ENCODE results near the gene HIPK2.
A peak's percentile ranks its signal among the peaks of the same experiment; 100 is the strongest.

Gene HIPK2

DNA sequence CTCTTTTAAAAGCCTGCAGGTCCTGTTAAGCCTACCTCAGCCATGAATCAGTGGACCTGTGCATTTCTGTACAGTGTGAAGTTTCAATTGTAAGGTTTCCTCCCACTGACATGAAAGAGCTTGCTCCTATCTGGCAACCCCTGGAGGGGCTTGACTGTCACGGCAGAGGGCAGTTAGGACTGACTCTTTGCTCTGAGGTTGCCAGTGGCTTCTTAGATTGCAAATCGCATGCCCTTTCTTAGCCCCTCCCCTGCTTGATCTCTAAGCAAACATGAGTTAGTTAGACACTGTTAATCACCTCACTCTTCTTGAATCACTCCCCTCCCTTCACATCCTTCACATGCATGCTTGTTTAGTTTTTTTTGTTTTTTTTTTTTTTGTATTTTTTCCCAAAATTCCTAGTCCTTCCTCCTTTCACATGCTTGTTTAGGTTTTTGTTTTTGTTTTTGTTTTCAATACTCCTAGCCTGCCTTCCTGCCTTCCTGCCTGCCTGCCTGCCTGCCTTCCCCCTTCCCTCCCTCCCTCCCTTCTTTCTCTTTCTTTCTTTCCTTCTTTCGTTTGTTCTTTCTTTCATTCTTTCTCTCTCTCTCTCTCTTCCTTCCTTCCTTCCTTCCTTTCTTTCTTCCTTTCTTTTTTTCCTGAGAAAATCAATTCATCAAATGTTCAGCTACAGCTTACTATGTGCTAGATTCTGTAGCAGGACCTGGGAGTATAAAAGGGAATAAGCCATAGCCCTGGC, 6.0 kb upstream of the HIPK2 start:
- no peaks in the 10 kb centered on the region for H3K9me3 ChIP-seq (ENCODE audit: control insufficient read depth in 2 of 2, low read length in 2 of 2)
- no peak overlapping the region for H3K9ac ChIP-seq (ENCODE audit: low read length in 2 of 2)
- peaks cover 1% of the 10 kb centered on the region for H3K4me1 ChIP-seq (ENCODE audit: control insufficient read depth, insufficient read depth, low read length)
- no peak overlapping the region for H3K4me3 ChIP-seq (ENCODE audit: low read length in 2 of 2)
- peaks cover 2 to 8% of the 10 kb centered on the region in 2 donors for H3K27me3 ChIP-seq (ENCODE audit: control insufficient read depth in 1 of 2, insufficient read depth in 2 of 2, low read length in 2 of 2)
- H3K36me3 ChIP-seq (ENCODE audit: control insufficient read depth in 2 of 2, insufficient read depth in 2 of 2, low read length in 2 of 2) = no peaks in the 10 kb centered on the region
- H3K27ac ChIP-seq (ENCODE audit: low read length) = no peak overlapping the region

DNA sequence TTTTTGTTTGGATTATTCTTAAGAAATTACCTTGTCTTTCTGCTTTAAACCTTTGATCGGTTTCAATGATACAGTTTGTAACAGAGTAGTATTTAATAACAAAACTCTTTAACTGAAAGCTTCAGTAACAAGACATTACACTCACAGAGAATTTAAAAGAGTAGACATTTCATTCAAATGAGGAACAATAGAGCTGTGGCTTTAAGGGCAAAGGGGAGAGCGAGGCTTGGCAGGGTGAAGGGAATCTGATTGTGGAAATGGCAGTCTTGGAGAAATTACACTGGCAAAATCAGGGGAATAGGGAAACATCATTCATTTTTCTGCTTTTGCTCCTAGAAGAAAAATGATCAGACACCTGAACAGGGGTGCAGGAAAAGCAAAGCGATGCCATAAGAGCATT, 5.1 kb upstream of the HIPK2 start:
- peaks cover 2 to 8% of the 10 kb centered on the region in 2 donors for H3K27me3 ChIP-seq (ENCODE audit: control insufficient read depth in 1 of 2, insufficient read depth in 2 of 2, low read length in 2 of 2)
- no peak overlapping the region for H3K4me3 ChIP-seq (ENCODE audit: low read length in 2 of 2)
- no peaks in the 10 kb centered on the region for H3K36me3 ChIP-seq (ENCODE audit: control insufficient read depth in 2 of 2, insufficient read depth in 2 of 2, low read length in 2 of 2)
- H3K27ac ChIP-seq (ENCODE audit: low read length) = no peak overlapping the region
- peaks cover 6% of the 10 kb centered on the region for H3K4me1 ChIP-seq (ENCODE audit: control insufficient read depth, insufficient read depth, low read length)
- H3K9ac ChIP-seq (ENCODE audit: low read length in 2 of 2) = no peak overlapping the region
- no peaks in the 10 kb centered on the region for H3K9me3 ChIP-seq (ENCODE audit: control insufficient read depth in 2 of 2, low read length in 2 of 2)

DNA sequence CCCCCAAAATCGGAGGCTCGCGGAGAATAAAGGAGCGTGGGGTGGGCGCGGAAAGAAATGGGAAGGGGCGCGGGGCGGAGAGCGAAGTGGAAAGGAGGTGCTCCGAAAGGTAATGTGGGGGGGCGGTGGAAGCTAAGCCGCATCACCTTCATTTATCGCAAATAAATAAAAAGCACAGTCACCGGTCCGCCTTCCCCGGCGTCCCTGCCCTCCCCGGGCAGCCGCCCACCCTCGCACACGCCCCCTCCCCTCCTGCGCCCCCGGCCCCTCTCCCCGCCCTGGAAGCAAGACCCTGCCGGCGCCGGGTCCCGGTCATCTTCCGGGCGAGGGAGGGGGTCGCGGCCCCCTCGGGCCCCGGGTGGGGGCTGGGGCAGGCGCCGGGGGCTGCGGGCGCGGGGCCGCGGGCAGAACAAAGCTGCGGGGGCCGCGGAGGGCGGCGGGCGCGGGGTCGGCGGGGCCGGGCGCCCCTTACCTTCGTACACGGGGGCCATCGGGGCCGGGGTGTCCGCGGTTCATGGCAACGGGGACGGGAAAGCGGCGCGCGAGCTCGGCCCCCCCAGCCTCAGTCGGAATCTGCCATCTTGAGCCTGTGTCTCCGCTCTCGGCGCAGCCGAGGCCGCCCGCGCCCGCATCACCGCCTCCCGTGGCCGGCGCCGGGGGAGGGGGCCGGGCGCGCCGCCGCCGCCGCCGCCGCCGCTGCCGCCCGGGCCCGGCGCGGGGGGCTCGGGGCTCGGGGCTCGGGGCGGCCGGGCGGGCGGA, 486 bp downstream of the HIPK2 start:
- peaks cover 10% of the 10 kb centered on the region for H3K4me1 ChIP-seq (ENCODE audit: control insufficient read depth, insufficient read depth, low read length)
- H3K27me3 ChIP-seq (ENCODE audit: control insufficient read depth in 1 of 2, insufficient read depth in 2 of 2, low read length in 2 of 2) = no peaks in the 10 kb centered on the region
- H3K4me3 ChIP-seq (ENCODE audit: low read length in 2 of 2) = peak overlapping the region; percentile 89 to 95
- no peaks in the 10 kb centered on the region for H3K9me3 ChIP-seq (ENCODE audit: control insufficient read depth in 2 of 2, low read length in 2 of 2)
- H3K36me3 ChIP-seq (ENCODE audit: control insufficient read depth in 2 of 2, insufficient read depth in 2 of 2, low read length in 2 of 2) = no peaks in the 10 kb centered on the region
- H3K9ac ChIP-seq (ENCODE audit: low read length in 2 of 2) = peak overlapping the region; percentile 86 to 88
- H3K27ac ChIP-seq (ENCODE audit: low read length) = peak overlapping the region; percentile 82

DNA sequence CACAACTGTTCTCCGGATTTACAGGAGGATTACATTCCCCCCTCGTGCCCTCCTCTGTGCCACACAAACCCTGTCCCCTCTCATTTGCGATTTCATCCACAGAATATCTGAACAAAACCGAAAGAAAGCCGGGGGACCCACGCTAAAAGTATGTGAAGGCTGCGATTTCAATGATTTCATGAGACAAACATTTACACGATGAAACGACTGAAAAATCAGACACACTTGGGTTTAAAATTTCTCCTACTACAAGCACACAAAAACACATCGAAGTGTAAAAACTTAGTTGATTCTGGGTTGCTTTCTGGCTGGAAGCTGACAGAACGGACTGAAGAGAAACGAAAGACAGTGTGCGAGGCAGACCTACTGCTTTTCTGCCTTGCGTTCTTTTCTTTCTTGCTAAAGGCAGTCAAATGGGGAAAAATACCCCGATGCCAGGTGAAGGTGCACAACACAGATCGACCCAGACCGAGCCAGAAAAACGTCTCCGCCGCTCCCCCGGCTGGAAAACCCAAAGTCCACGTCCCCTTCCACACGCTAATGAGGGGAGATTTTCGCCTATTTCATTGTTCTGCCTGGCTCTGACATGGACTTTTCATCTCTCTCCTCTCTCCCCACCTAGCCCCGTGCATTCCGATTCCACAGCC, 1.2 kb downstream of the HIPK2 start:
- no peaks in the 10 kb centered on the region for H3K36me3 ChIP-seq (ENCODE audit: control insufficient read depth in 2 of 2, insufficient read depth in 2 of 2, low read length in 2 of 2)
- peak overlapping the region; percentile 89 to 95 for H3K4me3 ChIP-seq (ENCODE audit: low read length in 2 of 2)
- no peaks in the 10 kb centered on the region for H3K9me3 ChIP-seq (ENCODE audit: control insufficient read depth in 2 of 2, low read length in 2 of 2)
- peak overlapping the region; percentile 86 to 88 for H3K9ac ChIP-seq (ENCODE audit: low read length in 2 of 2)
- H3K27ac ChIP-seq (ENCODE audit: low read length) = peak overlapping the region; percentile 82
- H3K4me1 ChIP-seq (ENCODE audit: control insufficient read depth, insufficient read depth, low read length) = peaks cover 10% of the 10 kb centered on the region
- H3K27me3 ChIP-seq (ENCODE audit: control insufficient read depth in 1 of 2, insufficient read depth in 2 of 2, low read length in 2 of 2) = no peaks in the 10 kb centered on the region

DNA sequence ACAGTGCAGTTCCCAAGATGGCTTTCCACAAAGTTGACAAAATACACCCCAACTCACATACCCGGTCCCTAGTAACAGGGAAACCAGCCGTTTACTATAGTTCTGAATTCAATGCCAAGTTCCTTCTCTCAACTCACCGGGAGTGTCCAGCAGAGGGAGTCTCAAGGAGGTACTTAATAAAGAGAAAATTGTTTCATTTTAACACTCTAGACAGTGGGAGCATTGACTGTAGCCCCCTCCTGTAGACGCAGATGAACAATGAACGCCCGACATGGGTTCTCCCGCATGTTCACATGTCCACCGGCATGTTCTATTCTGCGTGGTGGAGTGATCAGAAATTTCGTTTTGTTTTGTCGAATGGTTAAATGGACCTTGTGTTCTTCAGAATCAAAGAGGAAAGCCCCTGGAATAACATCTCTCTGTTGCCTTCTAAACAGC, 1.9 kb downstream of the HIPK2 start:
- Histone ChIP-seq H3K27me3 (ENCODE audit: control insufficient read depth in 1 of 2, insufficient read depth in 2 of 2, low read length in 2 of 2) (no peaks in the 10 kb centered on the region), H3K9ac (ENCODE audit: low read length in 2 of 2) (peak overlapping the region; percentile 86 to 88), H3K4me1 (ENCODE audit: control insufficient read depth, insufficient read depth, low read length) (peaks cover 10% of the 10 kb centered on the region), H3K9me3 (ENCODE audit: control insufficient read depth in 2 of 2, low read length in 2 of 2) (no peaks in the 10 kb centered on the region), H3K36me3 (ENCODE audit: control insufficient read depth in 2 of 2, insufficient read depth in 2 of 2, low read length in 2 of 2) (no peaks in the 10 kb centered on the region), H3K4me3 (ENCODE audit: low read length in 2 of 2) (peak overlapping the region; percentile 89 to 95), H3K27ac (ENCODE audit: low read length) (peak overlapping the region; percentile 82)

DNA sequence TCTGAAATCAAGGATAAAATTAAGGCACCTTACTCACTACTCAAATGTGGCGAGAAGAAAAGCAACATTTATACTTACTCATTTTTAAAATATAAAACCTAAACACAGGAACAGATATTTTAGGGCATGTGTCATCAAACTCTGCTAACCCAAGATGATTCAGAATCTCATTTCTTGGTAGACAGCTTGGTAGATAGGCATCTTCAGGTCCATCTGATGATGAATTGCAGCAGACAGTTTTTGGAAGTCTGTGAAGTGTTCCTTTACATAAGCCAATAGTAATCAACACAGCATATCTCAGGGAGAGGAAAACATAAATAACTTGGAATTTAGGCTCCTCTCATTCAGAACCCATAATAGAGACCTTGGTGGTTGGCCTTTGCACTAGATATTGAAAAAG, 3.4 kb downstream of the HIPK2 start:
- Histone ChIP-seq H3K4me3 (ENCODE audit: low read length in 2 of 2) (no peak overlapping the region), H3K27me3 (ENCODE audit: control insufficient read depth in 1 of 2, insufficient read depth in 2 of 2, low read length in 2 of 2) (no peaks in the 10 kb centered on the region), H3K9ac (ENCODE audit: low read length in 2 of 2) (no peak overlapping the region), H3K9me3 (ENCODE audit: control insufficient read depth in 2 of 2, low read length in 2 of 2) (no peaks in the 10 kb centered on the region), H3K36me3 (ENCODE audit: control insufficient read depth in 2 of 2, insufficient read depth in 2 of 2, low read length in 2 of 2) (peaks cover 0 to 2% of the 10 kb centered on the region in 2 donors), H3K27ac (ENCODE audit: low read length) (no peak overlapping the region), H3K4me1 (ENCODE audit: control insufficient read depth, insufficient read depth, low read length) (peaks cover 10% of the 10 kb centered on the region)

DNA sequence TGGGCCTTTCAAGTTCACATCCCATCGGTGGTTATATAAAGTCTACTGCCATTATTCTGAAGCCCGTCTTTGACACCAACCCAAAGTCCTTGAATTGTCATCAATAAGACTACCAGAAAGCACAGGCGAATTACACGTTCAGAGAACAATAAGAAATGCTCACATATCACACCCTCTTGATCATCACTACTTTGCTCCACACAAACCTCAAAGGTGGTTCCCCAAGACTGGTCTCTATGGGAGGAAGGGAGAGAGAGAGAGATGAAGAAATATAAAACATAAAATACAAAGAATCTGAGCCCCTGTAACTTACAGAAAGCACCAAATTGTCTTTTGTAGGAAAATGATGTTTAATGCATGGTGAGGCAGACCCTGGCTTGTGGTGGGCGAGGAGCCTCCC, 4.4 kb downstream of the HIPK2 start:
- Histone ChIP-seq H3K27ac (ENCODE audit: low read length) (no peak overlapping the region), H3K4me3 (ENCODE audit: low read length in 2 of 2) (no peak overlapping the region), H3K4me1 (ENCODE audit: control insufficient read depth, insufficient read depth, low read length) (peaks cover 6% of the 10 kb centered on the region)

DNA sequence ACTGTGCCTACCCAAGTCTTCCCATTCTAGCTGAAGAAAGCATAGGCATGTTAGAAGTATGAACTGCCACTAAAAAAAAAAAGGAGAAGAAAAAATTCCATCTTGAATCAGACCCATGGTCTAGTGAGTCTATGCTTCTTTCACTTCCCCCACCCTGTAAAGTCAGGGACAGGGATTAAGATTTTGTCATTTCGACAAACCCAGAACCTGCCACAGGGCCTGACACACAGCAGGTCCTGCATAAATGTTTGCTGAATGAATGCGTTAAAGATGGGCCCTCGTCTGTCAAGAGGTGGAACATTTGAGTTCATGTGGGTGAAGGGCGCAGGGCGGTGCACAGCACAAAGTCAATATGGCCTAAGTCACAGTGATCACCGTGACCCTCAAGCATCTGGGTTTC, 4.9 kb downstream of the HIPK2 start:
- Histone ChIP-seq H3K9me3 (ENCODE audit: control insufficient read depth in 2 of 2, low read length in 2 of 2) (no peaks in the 10 kb centered on the region), H3K27me3 (ENCODE audit: control insufficient read depth in 1 of 2, insufficient read depth in 2 of 2, low read length in 2 of 2) (no peaks in the 10 kb centered on the region), H3K27ac (ENCODE audit: low read length) (no peak overlapping the region), H3K9ac (ENCODE audit: low read length in 2 of 2) (no peak overlapping the region), H3K36me3 (ENCODE audit: control insufficient read depth in 2 of 2, insufficient read depth in 2 of 2, low read length in 2 of 2) (peaks cover 0 to 2% of the 10 kb centered on the region in 2 donors), H3K4me1 (ENCODE audit: control insufficient read depth, insufficient read depth, low read length) (peaks cover 6% of the 10 kb centered on the region), H3K4me3 (ENCODE audit: low read length in 2 of 2) (no peak overlapping the region)

More for the DNA sequence above, 4.4 kb downstream of the HIPK2 start:
- Histone ChIP-seq H3K36me3 (ENCODE audit: control insufficient read depth in 2 of 2, insufficient read depth in 2 of 2, low read length in 2 of 2) (peaks cover 0 to 2% of the 10 kb centered on the region in 2 donors), H3K27me3 (ENCODE audit: control insufficient read depth in 1 of 2, insufficient read depth in 2 of 2, low read length in 2 of 2) (no peaks in the 10 kb centered on the region), H3K9ac (ENCODE audit: low read length in 2 of 2) (no peak overlapping the region), H3K9me3 (ENCODE audit: control insufficient read depth in 2 of 2, low read length in 2 of 2) (no peaks in the 10 kb centered on the region)

DNA sequence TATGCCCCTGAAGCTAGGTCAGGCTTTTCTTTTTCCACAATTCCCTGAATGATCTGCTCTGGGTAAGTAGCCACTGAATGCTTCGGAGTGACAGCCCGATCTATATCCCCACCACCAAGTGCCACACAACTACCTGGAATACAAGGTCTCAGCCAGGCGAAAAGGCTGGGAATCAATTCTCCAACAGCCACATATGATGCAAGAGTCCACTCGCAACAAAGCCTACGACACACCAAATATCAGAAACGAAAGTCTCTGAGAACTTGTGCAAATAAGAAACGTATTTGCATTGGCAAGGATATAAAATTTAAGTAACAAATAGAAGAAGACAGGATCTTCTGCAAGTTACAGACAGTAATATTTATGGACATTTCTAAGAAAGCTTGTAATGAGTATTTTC, 5.7 kb downstream of the HIPK2 start:
- H3K4me3 ChIP-seq (ENCODE audit: low read length in 2 of 2) = no peak overlapping the region
- H3K27me3 ChIP-seq (ENCODE audit: control insufficient read depth in 1 of 2, insufficient read depth in 2 of 2, low read length in 2 of 2) = no peaks in the 10 kb centered on the region
- H3K4me1 ChIP-seq (ENCODE audit: control insufficient read depth, insufficient read depth, low read length) = peaks cover 6% of the 10 kb centered on the region
- H3K9me3 ChIP-seq (ENCODE audit: control insufficient read depth in 2 of 2, low read length in 2 of 2) = no peaks in the 10 kb centered on the region
- H3K9ac ChIP-seq (ENCODE audit: low read length in 2 of 2) = no peak overlapping the region
- no peak overlapping the region for H3K27ac ChIP-seq (ENCODE audit: low read length)
- peaks cover 0 to 2% of the 10 kb centered on the region in 2 donors for H3K36me3 ChIP-seq (ENCODE audit: control insufficient read depth in 2 of 2, insufficient read depth in 2 of 2, low read length in 2 of 2)

DNA sequence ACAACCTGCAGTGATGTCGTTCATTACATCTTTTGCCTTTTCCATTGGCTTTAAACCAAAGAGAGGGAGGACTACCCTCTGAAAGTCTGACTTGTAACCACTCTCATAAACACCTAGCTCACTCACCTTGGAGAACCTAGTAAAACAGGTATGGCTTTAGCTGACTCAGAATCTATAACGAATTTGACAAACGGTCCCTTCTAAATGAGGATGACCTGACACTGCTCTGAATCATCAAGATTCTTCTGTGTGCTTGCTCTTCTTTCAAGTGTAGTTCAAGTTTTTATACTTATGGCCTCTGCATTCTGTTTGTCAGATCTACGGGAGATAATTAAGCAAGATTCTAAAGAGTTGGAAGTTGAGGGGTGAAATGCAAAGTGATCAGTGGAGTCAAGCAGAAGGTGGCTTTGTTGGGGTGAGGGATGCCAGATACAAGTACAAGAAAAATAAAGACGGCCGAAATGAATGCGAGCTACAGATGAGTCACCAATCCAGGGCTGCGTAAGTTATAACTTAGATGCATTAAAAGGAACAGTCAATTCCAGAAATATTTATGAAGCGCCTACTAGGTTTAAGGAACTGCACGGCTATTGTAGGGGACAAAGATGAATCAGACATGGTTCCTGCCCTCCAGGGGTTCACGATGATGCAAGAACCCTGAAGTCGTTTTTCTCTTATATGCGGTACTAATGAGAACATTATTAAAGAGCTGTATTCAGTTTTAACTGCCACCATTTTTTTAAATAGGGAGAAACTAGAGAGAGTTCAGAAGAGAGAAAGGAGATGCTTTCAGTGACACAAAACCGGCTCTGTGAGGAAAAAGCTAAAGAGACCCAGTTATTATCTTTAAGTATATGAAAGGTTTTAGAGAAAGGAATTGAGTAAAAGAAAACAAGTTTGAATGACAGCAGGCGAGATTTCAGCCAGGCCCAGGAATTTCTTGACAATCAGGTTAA, 6.5 kb downstream of the HIPK2 start:
- Histone ChIP-seq H3K4me1 (ENCODE audit: control insufficient read depth, insufficient read depth, low read length) (peaks cover 6% of the 10 kb centered on the region), H3K9ac (ENCODE audit: low read length in 2 of 2) (no peak overlapping the region), H3K4me3 (ENCODE audit: low read length in 2 of 2) (no peak overlapping the region), H3K9me3 (ENCODE audit: control insufficient read depth in 2 of 2, low read length in 2 of 2) (no peaks in the 10 kb centered on the region), H3K36me3 (ENCODE audit: control insufficient read depth in 2 of 2, insufficient read depth in 2 of 2, low read length in 2 of 2) (peaks cover 0 to 2% of the 10 kb centered on the region in 2 donors), H3K27ac (ENCODE audit: low read length) (no peak overlapping the region), H3K27me3 (ENCODE audit: control insufficient read depth in 1 of 2, insufficient read depth in 2 of 2, low read length in 2 of 2) (no peaks in the 10 kb centered on the region)

Measured in stomach smooth muscle (tissue), 2 donors.